Measurements from ENCODE around the gene ZBTB20.
"Not testable (repeated sequence)": the region's sequence is repeated elsewhere in the genome, so short reads cannot be mapped to it uniquely, and the experiment has no call there.

Gene ZBTB20

GRCh38 chr3:115186351-115187148, 39.5 kb upstream of the ZBTB20 start:
- H3K27me3 ChIP-seq (ENCODE audit: control insufficient read depth in 1 of 2, insufficient read depth in 1 of 2, low read length in 2 of 2) = peaks cover 0 to 2% of the 10 kb centered on the region in 2 experiments
- H3K36me3 ChIP-seq (ENCODE audit: control insufficient read depth in 1 of 2, insufficient read depth in 2 of 2, low read depth in 1 of 2, low read length in 2 of 2) = no peaks in the 10 kb centered on the region
- no peak overlapping the region for H3K23ac ChIP-seq (ENCODE audit: low read length in 2 of 2)
- H4K8ac ChIP-seq (ENCODE audit: low read length) = no peak overlapping the region
- no peaks in the 10 kb centered on the region for H3K4me1 ChIP-seq (ENCODE audit: control insufficient read depth, insufficient read depth, low read depth, low read length)
- no peak overlapping the region for H2BK15ac ChIP-seq (ENCODE audit: low read depth, poor library complexity, severe bottlenecking)
- no peak overlapping the region for H2BK120ac ChIP-seq (ENCODE audit: low read depth, low read length)
- no peak overlapping the region for H3K27ac ChIP-seq (ENCODE audit: low read length, poor library complexity, severe bottlenecking)
- 81% methylated on average over 6 of the region's 6 CpGs for WGBS
- no peak overlapping the region for H3K4ac ChIP-seq (ENCODE audit: low read depth in 1 of 2, low read length in 2 of 2)
- no peak overlapping the region for H4K91ac ChIP-seq (ENCODE audit: low read length)
- H3K4me2 ChIP-seq (ENCODE audit: low read length, poor library complexity, severe bottlenecking) = no peak overlapping the region
- H3K4me3 ChIP-seq (ENCODE audit: insufficient read depth in 1 of 2, low read depth in 1 of 2, low read length in 2 of 2) = no peak overlapping the region
- no peak overlapping the region for H3K9ac ChIP-seq (ENCODE audit: low read length)
- H2BK12ac ChIP-seq (ENCODE audit: low read length in 2 of 2) = no peak overlapping the region
- no peak overlapping the region for H2AK5ac ChIP-seq (ENCODE audit: low read length, severe bottlenecking)
- no peak overlapping the region for H3K14ac ChIP-seq (ENCODE audit: low read length in 2 of 2)
- H3K79me1 ChIP-seq (replicated peaks; ENCODE audit: low read length, poor library complexity, severe bottlenecking) = no peaks in the 10 kb centered on the region
- H3K9me3 ChIP-seq (ENCODE audit: control insufficient read depth, low read length) = peaks cover 11% of the 10 kb centered on the region
- H2AFZ ChIP-seq (ENCODE audit: low read depth, low read length) = no peak overlapping the region
- H2BK5ac ChIP-seq (ENCODE audit: low read depth, low read length, poor library complexity, severe bottlenecking) = no peak overlapping the region
- no peak for DNase-seq
- H3K18ac ChIP-seq (ENCODE audit: low read depth in 1 of 2, low read length in 2 of 2) = no peak overlapping the region

DNA sequence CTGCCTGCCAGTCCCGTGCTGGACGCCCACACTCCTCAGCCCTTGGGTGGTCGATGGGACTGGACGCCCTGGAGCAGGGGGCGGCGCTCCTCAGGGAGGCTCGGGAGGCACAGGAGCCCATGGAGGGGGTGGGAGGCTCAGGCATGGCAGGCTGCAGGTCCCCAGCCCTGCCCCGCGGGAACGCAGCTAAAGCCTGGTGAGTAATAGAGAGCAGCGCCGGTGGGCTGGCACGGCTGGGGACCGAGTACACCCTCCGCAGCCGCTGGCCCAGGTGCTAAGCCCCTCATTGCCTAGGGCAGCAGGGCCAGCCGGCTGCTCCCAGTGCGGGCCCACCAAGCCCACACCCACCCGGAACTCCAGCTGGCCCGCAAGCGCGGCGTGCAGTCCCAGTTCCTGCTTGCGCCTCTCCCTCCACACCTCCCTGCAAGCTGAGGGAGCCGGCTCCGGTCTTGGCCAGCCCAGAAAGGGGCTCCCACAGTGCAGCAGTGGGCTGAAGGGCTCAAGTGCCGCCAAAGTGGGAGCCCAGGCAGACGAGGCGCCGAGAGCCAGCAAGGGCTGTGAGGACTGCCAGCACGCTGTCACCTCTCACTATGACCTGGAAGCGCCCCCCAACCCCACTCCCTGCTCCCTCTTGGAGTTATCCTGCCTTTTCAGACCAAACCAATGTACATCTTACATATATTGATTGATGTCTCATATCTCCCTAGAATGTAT, 37.9 kb upstream of the ZBTB20 start:
- H3K18ac ChIP-seq (ENCODE audit: low read depth in 1 of 2, low read length in 2 of 2); H3K79me1 ChIP-seq (replicated peaks; ENCODE audit: low read length, poor library complexity, severe bottlenecking); H2BK15ac ChIP-seq (ENCODE audit: low read depth, poor library complexity, severe bottlenecking); H2BK5ac ChIP-seq (ENCODE audit: low read depth, low read length, poor library complexity, severe bottlenecking); H3K36me3 ChIP-seq (ENCODE audit: control insufficient read depth in 1 of 2, insufficient read depth in 2 of 2, low read depth in 1 of 2, low read length in 2 of 2); H2BK120ac ChIP-seq (ENCODE audit: low read depth, low read length); H3K4me2 ChIP-seq (ENCODE audit: low read length, poor library complexity, severe bottlenecking); H3K4me3 ChIP-seq (ENCODE audit: insufficient read depth in 1 of 2, low read depth in 1 of 2, low read length in 2 of 2); H3K4ac ChIP-seq (ENCODE audit: low read depth in 1 of 2, low read length in 2 of 2); H3K14ac ChIP-seq (ENCODE audit: low read length in 2 of 2); H2BK12ac ChIP-seq (ENCODE audit: low read length in 2 of 2); H3K23ac ChIP-seq (ENCODE audit: low read length in 2 of 2); H2AFZ ChIP-seq (ENCODE audit: low read depth, low read length); DNase-seq; H4K8ac ChIP-seq (ENCODE audit: low read length); H3K4me1 ChIP-seq (ENCODE audit: control insufficient read depth, insufficient read depth, low read depth, low read length); H3K27ac ChIP-seq (ENCODE audit: low read length, poor library complexity, severe bottlenecking); H2AK5ac ChIP-seq (ENCODE audit: low read length, severe bottlenecking); H3K9ac ChIP-seq (ENCODE audit: low read length); H4K91ac ChIP-seq (ENCODE audit: low read length); H3K9me3 ChIP-seq (ENCODE audit: control insufficient read depth, low read length); H3K27me3 ChIP-seq (ENCODE audit: control insufficient read depth in 1 of 2, insufficient read depth in 1 of 2, low read length in 2 of 2): not testable (repeated sequence)
- WGBS = 96% methylated on average over 32 of the region's 32 CpGs

DNA sequence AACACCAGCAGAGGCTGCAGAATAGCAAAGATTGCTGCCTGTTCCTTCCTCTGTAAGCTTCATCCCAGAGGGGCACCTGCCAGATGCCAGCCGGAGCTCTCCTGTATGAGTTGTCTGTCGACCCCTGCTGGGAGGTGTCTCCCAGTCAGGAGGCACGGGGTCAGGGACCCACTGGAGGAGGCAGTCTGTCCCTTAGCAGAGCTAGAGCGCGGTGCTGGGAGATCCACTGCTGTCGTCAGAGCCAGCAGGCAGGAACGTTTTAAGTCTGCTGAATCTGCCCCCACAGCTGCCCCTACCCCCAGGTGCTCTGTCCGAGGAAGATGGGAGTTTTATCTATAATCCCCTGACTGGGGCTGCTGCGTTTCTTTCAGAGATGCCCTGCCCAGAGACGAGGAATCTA, 31.8 kb upstream of the ZBTB20 start:
- H2BK120ac ChIP-seq (ENCODE audit: low read depth, low read length); H2BK15ac ChIP-seq (ENCODE audit: low read depth, poor library complexity, severe bottlenecking): not testable (repeated sequence)

GRCh38 chr3:115169808-115170207, 22.7 kb upstream of the ZBTB20 start:
- Histone ChIP-seq H2BK120ac (ENCODE audit: low read depth, low read length) (no peak overlapping the region), H4K91ac (ENCODE audit: low read length) (no peak overlapping the region), H3K4me2 (ENCODE audit: low read length, poor library complexity, severe bottlenecking) (no peak overlapping the region), H2AK5ac (ENCODE audit: low read length, severe bottlenecking) (no peak overlapping the region), H3K27ac (ENCODE audit: low read length, poor library complexity, severe bottlenecking) (no peak overlapping the region), H3K9me3 (ENCODE audit: control insufficient read depth, low read length) (no peaks in the 10 kb centered on the region), H2BK5ac (ENCODE audit: low read depth, low read length, poor library complexity, severe bottlenecking) (peak overlapping the region; percentile 79), H3K14ac (ENCODE audit: low read length in 2 of 2) (no peak overlapping the region), H3K27me3 (ENCODE audit: control insufficient read depth in 1 of 2, insufficient read depth in 1 of 2, low read length in 2 of 2) (no peaks in the 10 kb centered on the region), H3K9ac (ENCODE audit: low read length) (no peak overlapping the region), H3K79me1 (replicated peaks; ENCODE audit: low read length, poor library complexity, severe bottlenecking) (no peaks in the 10 kb centered on the region), H4K8ac (ENCODE audit: low read length) (no peak overlapping the region), H2BK15ac (ENCODE audit: low read depth, poor library complexity, severe bottlenecking) (no peak overlapping the region), H3K4me3 (ENCODE audit: insufficient read depth in 1 of 2, low read depth in 1 of 2, low read length in 2 of 2) (no peak overlapping the region), H3K18ac (ENCODE audit: low read depth in 1 of 2, low read length in 2 of 2) (no peak overlapping the region), H3K36me3 (ENCODE audit: control insufficient read depth in 1 of 2, insufficient read depth in 2 of 2, low read depth in 1 of 2, low read length in 2 of 2) (no peaks in the 10 kb centered on the region), H2BK12ac (ENCODE audit: low read length in 2 of 2) (no peak overlapping the region), H3K4ac (ENCODE audit: low read depth in 1 of 2, low read length in 2 of 2) (no peak overlapping the region), H2AFZ (ENCODE audit: low read depth, low read length) (no peak overlapping the region), H3K23ac (ENCODE audit: low read length in 2 of 2) (no peak overlapping the region), H3K4me1 (ENCODE audit: control insufficient read depth, insufficient read depth, low read depth, low read length) (no peaks in the 10 kb centered on the region)
- WGBS = no CpG with 5 or more reads among the region's 2 CpGs
- no peak for DNase-seq

More for the DNA sequence above, 31.8 kb upstream of the ZBTB20 start:
- not testable (repeated sequence) for H3K14ac ChIP-seq (ENCODE audit: low read length in 2 of 2); H2AFZ ChIP-seq (ENCODE audit: low read depth, low read length); H3K4me3 ChIP-seq (ENCODE audit: insufficient read depth in 1 of 2, low read depth in 1 of 2, low read length in 2 of 2); H3K36me3 ChIP-seq (ENCODE audit: control insufficient read depth in 1 of 2, insufficient read depth in 2 of 2, low read depth in 1 of 2, low read length in 2 of 2); H2BK5ac ChIP-seq (ENCODE audit: low read depth, low read length, poor library complexity, severe bottlenecking); H2AK5ac ChIP-seq (ENCODE audit: low read length, severe bottlenecking); H3K18ac ChIP-seq (ENCODE audit: low read depth in 1 of 2, low read length in 2 of 2); H3K79me1 ChIP-seq (replicated peaks; ENCODE audit: low read length, poor library complexity, severe bottlenecking); H4K91ac ChIP-seq (ENCODE audit: low read length); H2BK12ac ChIP-seq (ENCODE audit: low read length in 2 of 2); H3K27me3 ChIP-seq (ENCODE audit: control insufficient read depth in 1 of 2, insufficient read depth in 1 of 2, low read length in 2 of 2); H3K4me1 ChIP-seq (ENCODE audit: control insufficient read depth, insufficient read depth, low read depth, low read length); H4K8ac ChIP-seq (ENCODE audit: low read length); H3K4me2 ChIP-seq (ENCODE audit: low read length, poor library complexity, severe bottlenecking); H3K4ac ChIP-seq (ENCODE audit: low read depth in 1 of 2, low read length in 2 of 2); H3K27ac ChIP-seq (ENCODE audit: low read length, poor library complexity, severe bottlenecking); H3K23ac ChIP-seq (ENCODE audit: low read length in 2 of 2); H3K9me3 ChIP-seq (ENCODE audit: control insufficient read depth, low read length); DNase-seq; H3K9ac ChIP-seq (ENCODE audit: low read length)
- WGBS = 83% methylated on average over 10 of the region's 10 CpGs
